ENCODE measurements around the gene CAD.

The CAD gene

GRCh38 chr2:27198627-27199026, 18.5 kb upstream of the CAD start:
- no peak for DNase-seq (ENCODE audit: low read depth, low spot score)

- no peak for DNase-seq (ENCODE audit: low read depth, low spot score)
Measured at GRCh38 chr2:27199241-27199640, 17.9 kb upstream of the CAD start.

GRCh38 chr2:27201675-27202074, 15.5 kb upstream of the CAD start:
- no peak for DNase-seq (ENCODE audit: low read depth, low spot score)

GRCh38 chr2:27202854-27203253, 14.3 kb upstream of the CAD start:
- no peak for DNase-seq (ENCODE audit: low read depth, low spot score)

GRCh38 chr2:27203741-27204140, 13.4 kb upstream of the CAD start:
- no peak for DNase-seq (ENCODE audit: low read depth, low spot score)

GRCh38 chr2:27204566-27204965, 12.6 kb upstream of the CAD start:
- no peak for DNase-seq (ENCODE audit: low read depth, low spot score)

GRCh38 chr2:27205206-27205605, 12.0 kb upstream of the CAD start:
- DNase-seq (ENCODE audit: low read depth, low spot score) = no peak

GRCh38 chr2:27206346-27206745, 10.8 kb upstream of the CAD start:
- no peak for DNase-seq (ENCODE audit: low read depth, low spot score)

- no peak for DNase-seq (ENCODE audit: low read depth, low spot score)
Measured at GRCh38 chr2:27208486-27209050, 8.6 kb upstream of the CAD start.

- no peak for DNase-seq (ENCODE audit: low read depth, low spot score)
Measured at GRCh38 chr2:27209621-27210401, 7.4 kb upstream of the CAD start.

GRCh38 chr2:27211241-27211942, 5.8 kb upstream of the CAD start:
- DNase-seq (ENCODE audit: low read depth, low spot score) = no peak

- peak; percentile 82 for DNase-seq (ENCODE audit: low read depth, low spot score)
Measured at GRCh38 chr2:27211943-27212625, 5.1 kb upstream of the CAD start, which contains the start of the genes ATRAID and SLC5A6. ATRAID (plus strand) TSS chr2:27212041; CDS start chr2:27212369, 328 bp downstream. SLC5A6 (minus strand) TSS chr2:27212268; CDS start chr2:27207650, 4,618 bp downstream.

GRCh38 chr2:27212626-27213471, 4.3 kb upstream of the CAD start:
- peak; percentile 18 for DNase-seq (ENCODE audit: low read depth, low spot score)

- DNase-seq (ENCODE audit: low read depth, low spot score) = no peak
Measured at GRCh38 chr2:27214941-27215340, 2.2 kb upstream of the CAD start.

- DNase-seq (ENCODE audit: low read depth, low spot score) = no peak
Measured at GRCh38 chr2:27216416-27217137, 592 bp upstream of the CAD start.

- DNase-seq (ENCODE audit: low read depth, low spot score) = no peak
Measured at GRCh38 chr2:27218614-27219013, 1.4 kb downstream of the CAD start.

- no peak for DNase-seq (ENCODE audit: low read depth, low spot score)
Measured at GRCh38 chr2:27219091-27219490, 1.9 kb downstream of the CAD start.

- DNase-seq (ENCODE audit: low read depth, low spot score) = no peak
Measured at GRCh38 chr2:27220091-27220490, 2.9 kb downstream of the CAD start.

GRCh38 chr2:27221166-27221565, 4.0 kb downstream of the CAD start:
- DNase-seq (ENCODE audit: low read depth, low spot score) = no peak

- DNase-seq (ENCODE audit: low read depth, low spot score) = no peak
Measured at GRCh38 chr2:27222407-27222806, 5.2 kb downstream of the CAD start.

Measured in activated CD4-positive, CD25-positive, alpha-beta regulatory T cell treated with anti-CD3 and anti-CD28 coated beads, Interleukin-2, amount 50 U/mL, for 16 hours (primary cell).